ENCODE data around the gene LIPC.

LIPC gene

GRCh38 chr15:58406811-58407210 is 25.0 kb upstream of the LIPC start:
- DNase-seq (ENCODE audit: low spot score): no peak

DNA sequence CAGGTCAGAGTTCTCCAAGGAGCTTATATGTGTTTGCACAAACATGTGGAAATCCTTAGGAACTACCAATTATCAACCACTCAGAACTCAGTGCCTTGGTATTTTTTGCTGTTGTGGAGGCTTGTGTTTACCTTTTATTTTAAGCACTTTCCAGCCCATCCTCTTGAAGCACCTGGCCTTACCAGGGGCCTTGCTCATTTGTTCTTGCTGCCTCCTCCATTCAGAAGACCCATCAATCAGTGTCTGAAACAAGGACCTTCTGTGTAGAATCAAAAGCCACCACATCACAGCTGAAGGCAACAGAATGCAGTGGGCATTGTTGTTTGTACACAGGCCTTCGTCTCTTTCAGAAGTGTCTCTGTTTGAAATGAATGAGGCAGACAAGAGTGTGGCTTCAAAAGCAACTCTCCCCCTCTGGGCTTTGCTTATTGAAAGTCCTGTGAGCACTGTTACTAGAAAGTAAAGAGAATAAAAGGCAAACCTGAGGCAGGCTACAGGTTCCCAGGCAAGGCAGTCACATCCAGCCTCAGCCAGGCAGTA is 24.5 kb upstream of the LIPC start:
- no peak for DNase-seq (ENCODE audit: low spot score)

DNA sequence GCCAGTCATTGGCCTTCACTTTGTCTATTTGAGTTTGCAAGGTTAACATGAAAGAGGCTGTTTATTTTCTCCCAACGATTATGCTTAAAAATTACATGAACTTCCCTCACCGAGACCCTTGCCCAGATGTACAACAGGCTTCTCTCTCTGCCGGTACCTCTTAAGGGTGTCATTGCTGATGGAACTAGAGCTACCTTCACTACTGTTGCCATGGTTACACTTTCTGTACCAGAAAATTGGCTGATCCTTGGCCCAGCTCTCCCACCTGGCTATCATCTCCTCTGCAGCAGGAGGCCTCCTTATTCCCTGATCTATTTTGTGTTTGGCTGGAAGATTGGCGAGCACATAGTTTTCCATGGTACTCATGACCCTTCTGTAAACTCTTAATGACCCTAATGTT is 24.0 kb upstream of the LIPC start:
- DNase-seq (ENCODE audit: low spot score): no peak

- no peak for DNase-seq (ENCODE audit: low spot score)
These were observed 21.9 kb upstream of the LIPC start for GRCh38 chr15:58409861-58410260.

- peak; percentile 64 for DNase-seq (ENCODE audit: low spot score)
These were observed 21.4 kb upstream of the LIPC start for GRCh38 chr15:58410353-58410752.

- no peak for DNase-seq (ENCODE audit: low spot score)
These were observed 18.5 kb upstream of the LIPC start for GRCh38 chr15:58413253-58413652.

GRCh38 chr15:58415636-58416035 is 16.2 kb upstream of the LIPC start:
- no peak for DNase-seq (ENCODE audit: low spot score)

GRCh38 chr15:58416963-58417362 is 14.8 kb upstream of the LIPC start:
- DNase-seq (ENCODE audit: low spot score): no peak

DNA sequence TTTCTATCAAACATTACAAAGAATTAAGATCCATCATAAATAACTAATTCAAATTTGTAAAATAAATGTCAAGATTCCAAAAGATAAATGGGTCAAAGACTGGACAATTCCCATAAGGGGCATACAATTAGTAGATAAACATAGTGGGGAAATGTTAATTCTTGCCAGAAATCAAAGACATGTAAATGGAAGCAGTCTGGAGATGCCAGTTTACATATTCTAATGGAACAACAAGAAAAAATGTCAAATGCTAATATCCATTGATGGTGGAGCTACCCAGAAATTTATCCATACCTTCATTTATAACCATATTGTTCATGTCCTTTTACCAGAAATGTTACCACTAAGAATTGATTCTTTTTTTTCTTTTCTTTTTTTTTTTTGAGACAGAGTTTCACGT is 13.7 kb upstream of the LIPC start:
- no peak for DNase-seq (ENCODE audit: low spot score)

DNA sequence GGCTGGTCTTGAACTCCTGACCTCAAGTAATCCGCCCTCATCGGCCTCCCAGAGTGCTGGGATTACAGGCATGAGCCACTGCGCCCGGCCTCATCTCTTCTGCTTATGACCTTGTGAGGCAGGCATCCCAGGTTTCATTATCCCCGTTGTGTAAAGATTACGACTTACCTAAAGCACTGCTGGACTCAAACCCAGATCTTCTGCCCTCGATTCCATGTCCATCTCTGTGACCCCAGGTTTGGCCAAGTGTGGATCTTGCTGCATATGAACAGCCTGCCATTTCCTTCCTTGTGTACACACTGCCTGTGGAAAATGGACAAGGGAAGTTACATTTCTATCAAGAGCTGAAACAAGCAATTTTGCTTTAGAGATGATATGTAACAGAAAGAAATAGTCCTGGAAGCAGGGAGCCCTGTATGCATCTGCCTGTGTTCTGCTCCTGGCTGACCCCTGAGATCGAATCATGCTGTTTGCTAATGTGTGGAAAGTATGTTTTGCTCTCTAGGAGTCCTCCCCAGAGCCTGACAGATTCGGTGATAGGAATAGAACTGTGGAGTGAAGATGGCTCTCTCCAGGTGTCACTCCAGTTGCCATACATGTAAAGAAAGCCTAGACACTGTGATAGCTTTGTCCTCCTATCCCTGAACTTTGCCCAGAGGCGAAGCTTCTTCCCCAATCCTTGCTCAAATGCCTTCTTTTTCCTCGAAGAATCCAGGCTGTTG is 11.8 kb upstream of the LIPC start:
- no peak for DNase-seq (ENCODE audit: low spot score)

- DNase-seq (ENCODE audit: low spot score): no peak
These were observed 11.2 kb upstream of the LIPC start for GRCh38 chr15:58420579-58421043.

DNA sequence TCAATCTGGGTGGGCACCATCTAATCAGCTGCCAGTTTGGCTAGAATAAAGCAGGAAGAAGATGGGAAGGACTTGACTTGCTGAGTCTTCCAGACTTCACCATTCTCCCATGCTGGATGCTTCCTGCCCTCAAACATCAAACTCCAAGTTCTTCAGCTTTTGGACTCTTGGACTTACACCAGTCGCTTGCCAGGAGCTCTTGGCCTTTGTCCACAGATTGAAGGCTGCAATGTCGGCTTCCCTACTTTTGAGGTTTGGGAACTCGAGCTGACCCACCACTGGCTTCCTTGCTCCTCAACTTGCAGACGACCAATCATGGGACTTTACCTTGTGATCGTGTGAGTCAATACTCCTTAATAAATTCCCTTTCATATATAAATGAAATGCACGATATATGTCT is 8.6 kb upstream of the LIPC start:
- no peak for DNase-seq (ENCODE audit: low spot score)

DNA sequence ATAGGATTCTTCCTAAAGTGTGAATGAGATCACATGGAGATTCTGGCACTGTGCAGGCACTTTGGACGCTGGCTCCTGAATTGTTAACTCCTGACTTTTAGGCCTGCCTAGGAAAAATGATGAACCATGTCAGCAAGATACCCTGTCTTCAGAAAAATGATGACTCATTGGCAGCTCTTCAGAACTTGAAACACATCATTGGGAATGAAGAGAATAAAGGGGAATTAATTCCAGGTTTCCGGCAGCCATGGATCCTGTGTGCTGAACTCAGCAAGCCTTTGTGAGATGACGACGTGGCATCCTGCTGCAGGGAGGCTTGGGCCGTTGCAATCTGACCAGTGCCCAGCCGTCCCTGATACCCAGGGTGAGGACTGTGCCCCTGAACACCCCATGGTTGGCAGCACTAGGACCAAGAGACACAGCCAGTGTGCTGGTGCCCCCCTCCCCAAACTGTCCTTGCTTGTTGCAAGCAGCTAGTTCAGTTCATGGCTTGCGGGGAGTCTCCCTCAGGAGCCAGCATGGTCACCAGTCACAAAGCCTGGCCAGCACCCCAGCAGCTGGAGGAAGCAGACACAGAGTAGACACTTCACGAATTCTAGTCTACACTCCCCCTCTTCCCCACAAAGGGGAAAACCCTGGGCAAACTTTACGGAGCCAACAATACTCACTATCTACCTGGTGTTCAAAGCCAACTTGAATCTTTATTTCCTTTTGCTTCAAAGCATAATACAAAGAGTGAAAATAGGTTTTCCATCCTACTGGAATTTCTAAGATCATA is 7.8 kb upstream of the LIPC start:
- DNase-seq (ENCODE audit: low spot score): peak; percentile 68

GRCh38 chr15:58424722-58425121 is 7.1 kb upstream of the LIPC start:
- DNase-seq (ENCODE audit: low spot score): no peak

DNA sequence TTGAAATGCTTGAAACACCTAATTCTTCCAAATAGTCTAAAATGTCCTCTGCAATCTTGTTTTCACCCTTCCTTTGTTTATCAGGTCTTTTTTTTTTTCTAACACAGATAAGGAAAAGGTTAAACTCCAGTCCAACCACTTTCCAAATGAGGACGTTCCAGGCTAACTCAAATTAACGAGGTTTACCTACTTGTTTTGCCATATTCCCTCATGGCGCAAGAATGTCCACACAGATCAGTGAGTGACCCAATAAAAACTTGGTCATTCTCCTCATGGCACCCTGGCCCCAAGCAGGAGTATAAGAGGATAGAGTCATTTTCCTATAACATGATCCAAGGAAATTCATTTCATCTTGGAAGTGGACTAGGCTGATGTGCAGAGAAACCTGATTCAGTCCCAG is 6.6 kb upstream of the LIPC start:
- DNase-seq (ENCODE audit: low spot score): no peak

GRCh38 chr15:58425834-58426233 is 6.0 kb upstream of the LIPC start:
- no peak for DNase-seq (ENCODE audit: low spot score)

GRCh38 chr15:58426501-58426900 is 5.3 kb upstream of the LIPC start:
- no peak for DNase-seq (ENCODE audit: low spot score)

DNA sequence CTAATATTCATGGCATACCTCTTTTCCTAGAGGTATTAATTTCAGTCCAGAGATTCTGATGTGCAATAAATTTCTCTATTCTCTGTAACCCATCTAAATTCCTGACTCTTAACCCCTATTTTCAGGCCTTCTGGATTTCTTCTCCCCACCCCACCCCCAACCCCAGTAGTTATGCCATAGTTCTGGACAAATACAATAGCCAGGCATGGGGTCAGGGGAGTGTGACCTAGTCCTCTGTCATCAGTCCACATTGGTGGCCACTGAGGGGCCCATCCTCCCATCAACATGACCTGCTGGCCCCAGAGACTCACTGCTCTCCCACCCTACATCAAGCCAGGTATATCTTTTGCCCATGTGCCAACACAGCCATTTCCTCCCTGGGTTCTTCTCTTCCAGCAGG is 3.8 kb upstream of the LIPC start:
- DNase-seq (ENCODE audit: low spot score): no peak

DNA sequence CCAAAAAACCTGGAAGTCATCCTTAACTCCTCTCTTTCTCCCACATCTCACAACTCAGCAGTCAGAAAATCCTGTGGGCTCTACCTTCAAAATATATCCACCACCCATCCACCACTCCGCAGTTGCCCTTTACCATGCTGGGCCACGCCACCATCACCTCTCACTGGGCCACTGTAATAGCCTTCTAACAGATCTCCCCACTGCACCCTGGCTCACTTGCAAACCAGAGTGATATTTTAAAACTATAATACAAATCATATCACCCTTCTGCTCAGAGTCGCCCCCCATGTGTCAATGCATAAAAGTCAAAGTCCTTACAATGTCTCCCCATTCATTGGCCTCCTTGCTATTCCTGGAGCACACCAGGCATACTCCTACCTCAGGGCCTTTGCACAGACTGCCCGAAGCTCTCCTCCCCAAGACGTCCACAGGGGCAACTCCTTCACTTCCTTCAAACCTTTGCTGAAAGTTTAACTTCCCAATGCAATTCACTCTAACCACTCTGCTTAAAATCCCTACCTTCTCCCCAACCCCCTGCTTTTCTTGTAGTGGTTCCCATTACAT is 1.5 kb upstream of the LIPC start:
- no peak for DNase-seq (ENCODE audit: low spot score)

DNA sequence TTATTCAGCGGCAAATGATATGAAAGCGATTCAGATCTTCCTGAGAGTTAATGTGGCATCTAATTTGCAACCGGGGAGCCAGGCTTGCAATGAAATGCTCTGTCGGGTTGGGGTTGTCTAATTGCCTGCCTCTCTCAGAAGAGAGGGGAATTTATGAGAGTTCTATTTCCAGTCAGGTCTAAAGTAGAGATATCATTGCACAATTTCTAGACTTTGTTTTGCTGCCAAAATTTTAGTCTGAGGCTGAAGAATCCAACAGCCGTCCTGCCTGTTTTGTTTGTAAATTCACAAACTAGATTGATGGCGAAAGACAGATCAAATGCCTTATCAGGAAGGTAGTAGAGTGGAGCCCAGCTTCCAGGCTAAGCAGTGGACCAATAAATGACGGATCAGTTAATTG is 610 bp downstream of the LIPC start:
- DNase-seq (ENCODE audit: low spot score): no peak

GRCh38 chr15:58433597-58434333 is 2.0 kb downstream of the LIPC start:
- no peak for DNase-seq (ENCODE audit: low spot score)

DNA sequence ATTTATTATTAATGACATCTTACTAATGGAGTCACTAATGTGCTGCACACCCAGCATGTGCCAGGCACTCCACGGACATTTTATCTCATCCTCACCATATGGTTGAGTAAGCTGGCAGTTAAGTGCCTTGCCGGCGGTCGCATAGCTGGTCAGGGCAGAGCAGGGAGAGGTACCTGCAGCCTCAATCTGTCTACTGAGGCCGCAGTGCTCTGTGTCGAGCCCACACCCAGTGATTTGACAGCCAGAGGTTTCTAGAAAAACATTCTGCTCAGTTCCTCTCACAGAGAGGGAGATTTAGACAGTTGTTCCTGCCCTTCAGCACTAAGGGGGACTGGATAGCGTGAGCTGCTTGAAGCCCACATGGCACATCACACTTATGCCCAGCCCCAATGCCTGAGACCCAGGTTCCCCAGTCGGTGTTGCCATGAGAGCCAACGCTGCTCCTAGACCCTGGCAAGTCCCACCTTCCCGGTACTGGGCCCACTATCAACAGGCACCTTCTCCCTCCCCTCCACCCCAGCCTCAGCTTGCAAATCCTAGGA is 2.6 kb downstream of the LIPC start:
- DNase-seq (ENCODE audit: low spot score): no peak

All from AG08395 (cell line).